K562 (cell line): ENCODE measurements around the gene GNAQ. TPM values are rescaled to one million over a fixed set of nuclear protein-coding genes. Genes with fewer than 3 reads are reported as not detected.

Experiments
- ATAC-seq: fragments of 200-7000 bp; cut with Tn5 transposase; 3 replicates; pipeline ENCODE4 v1.9.1; 2020; ENCODE audit warnings: moderate library complexity
- BruUV-seq: library from RNA; stranded (reverse); fragments of 400-500 nt; replicated peaks from 2 replicates; lab custom pipeline; 2021; lab: Mats Ljungman, UMichigan
- CTCF ChIA-PET: fragments of 300-600 bp; formaldehyde crosslinking; extraction: SDS; loops from one replicate; lab custom pipeline; 2021; ENCODE audit warnings: low intra/inter-chr PET ratio; lab: Yijun Ruan, JAX
- POLR2A ChIA-PET: fragments of 300-600, 350-650 bp; sonication (Branson Sonifier 250); formaldehyde crosslinking; extraction: SDS; loops from one replicate; lab custom pipeline; 2021; ENCODE audit warnings: antibody characterized with exemption, inconsistent platforms; lab: Yijun Ruan, JAX
- DNase-seq, 4 experiments: peaks; one replicate each; pipeline versions ENCODE4 v3.0.0 to v3.0.0-alpha.2; 2011 to 2018; ENCODE audit warnings: low spot score in 3 of 4, mixed read lengths in 3 of 4; ENCODE audit errors: extremely low read depth in 1 of 4
- FAIRE-seq: peaks from 2 replicates; lab custom pipeline; 2011; peaks lifted over from hg19 to GRCh38; lab: Jason Lieb, UNC
- H2AFZ ChIP-seq: 2 replicates; pipeline ENCODE4 v1.6.0; 2011; ENCODE audit warnings: low read depth, low read length, control low read depth, inconsistent platforms
- H3K27ac ChIP-seq: fragments of 200-600 bp; 3 replicates; pipeline ENCODE4 v1.8.0; 2011; ENCODE audit warnings: low read depth, mild to moderate bottlenecking, control low read depth, inconsistent platforms, low read length, moderate library complexity, mixed read lengths; ENCODE audit errors: extremely low read depth
- H3K27me3 ChIP-seq, 2 experiments: fragments of 300-600 bp in 1 of 2; 2 replicates in 1 of 2; 3 replicates in 1 of 2; pipeline versions ENCODE4 v1.6.0 to v1.8.0; 2011; ENCODE audit warnings: inconsistent platforms in 2 of 2, low read length in 2 of 2, mild to moderate bottlenecking in 1 of 2, mixed read lengths in 1 of 2, moderate library complexity in 1 of 2; ENCODE audit not compliant: control insufficient read depth in 2 of 2, insufficient read depth in 2 of 2
- H3K36me3 ChIP-seq: fragments of 300-600 bp; 3 replicates; pipeline ENCODE4 v1.8.0; 2011; ENCODE audit warnings: mild to moderate bottlenecking, low read length, inconsistent platforms; ENCODE audit not compliant: control insufficient read depth, insufficient read depth
- H3K4me1 ChIP-seq, 2 experiments: fragments of 200-600 bp in 1 of 2; replicated peaks in 1 of 2; 2 replicates in 1 of 2; 3 replicates in 1 of 2; pipeline versions ENCODE4 v1.5.1 to v1.8.0; 2011; ENCODE audit warnings: inconsistent platforms in 2 of 2, low read length in 2 of 2, mild to moderate bottlenecking in 1 of 2, mixed read lengths in 1 of 2, moderate library complexity in 1 of 2; ENCODE audit not compliant: control insufficient read depth in 2 of 2, insufficient read depth in 2 of 2
- H3K4me2 ChIP-seq: 2 replicates; pipeline ENCODE4 v1.6.1; 2011; ENCODE audit warnings: low read length, control low read depth, inconsistent platforms, mixed read lengths; ENCODE audit not compliant: insufficient read depth
- H3K4me3 ChIP-seq: fragments of 200-600 bp; sonication (generic), shearing (Covaris generic); 2 replicates; pipeline ENCODE4 v1.5.1; 2016; ENCODE audit warnings: control low read depth, inconsistent platforms
- H3K79me2 ChIP-seq: fragments of 200-600 bp; 3 replicates; pipeline ENCODE4 v1.8.0; 2011; ENCODE audit warnings: low read length, inconsistent platforms; ENCODE audit not compliant: control insufficient read depth, insufficient read depth
- H3K9ac ChIP-seq, 2 experiments: 2 replicates each; pipeline versions ENCODE4 v1.6.0 to v1.6.1; 2011; ENCODE audit warnings: low read depth in 2 of 2, low read length in 2 of 2, control low read depth in 1 of 2, inconsistent platforms in 1 of 2, mild to moderate bottlenecking in 1 of 2, mixed read lengths in 1 of 2; ENCODE audit not compliant: insufficient read depth in 1 of 2
- H3K9me1 ChIP-seq: one replicate; pipeline ENCODE4 v1.6.0; 2011; ENCODE audit warnings: inconsistent platforms, mild to moderate bottlenecking, low read length, moderate library complexity; ENCODE audit not compliant: control insufficient read depth, insufficient read depth
- H3K9me3 ChIP-seq: replicated peaks from 2 replicates; pipeline ENCODE4 v1.5.1; 2011; ENCODE audit warnings: low read depth, low read length, inconsistent platforms; ENCODE audit not compliant: control insufficient read depth, insufficient read depth
- H4K20me1 ChIP-seq: replicated peaks from 2 replicates; pipeline ENCODE4 v1.6.1; 2011; ENCODE audit warnings: low read length, inconsistent platforms, mixed read lengths; ENCODE audit not compliant: control insufficient read depth, insufficient read depth
- ELF1 ChIP-seq: fragments of 200-800 bp; sonication (Bioruptor generic); IDR thresholded peaks from 2 replicates; pipeline ENCODE4 v1.6.1; 2016; ENCODE audit warnings: missing genetic modification characterization, missing compliant biosample characterization
- IRF9 ChIP-seq: fragments of 450-650 bp; IDR thresholded peaks from 2 replicates; pipeline ENCODE4 v1.6.1; 2016; ENCODE audit warnings: missing biosample characterization, missing genetic modification characterization
- MTA1 ChIP-seq: fragments of 450-650 bp; IDR thresholded peaks from 2 replicates; pipeline ENCODE4 v1.6.1; 2017; ENCODE audit warnings: borderline replicate concordance
- NR1H2 ChIP-seq: sonication (generic); formaldehyde crosslinking; IDR thresholded peaks from 2 replicates; pipeline ENCODE4 v1.4.0; 2020; ENCODE audit warnings: mild to moderate bottlenecking, missing genetic modification reagents
- PHF8 ChIP-seq: fragments of 200-600 bp; sonication (generic); IDR thresholded peaks from 2 replicates; pipeline ENCODE4 v1.6.1; 2012; ENCODE audit warnings: mixed run types, mild to moderate bottlenecking, inconsistent platforms, low read length, moderate library complexity, borderline replicate concordance
- RBM25 ChIP-seq: fragments of 200-400 bp; formaldehyde crosslinking; IDR thresholded peaks from 2 replicates; pipeline ENCODE4 v1.6.1; 2018; ENCODE audit warnings: low read length, low read depth, moderate library complexity; ENCODE audit not compliant: severe bottlenecking
- ZNF133 ChIP-seq: fragments of 250-450 bp; sonication (Bioruptor Pico); IDR thresholded peaks from 2 replicates; pipeline ENCODE4 v1.4.0; 2020; ENCODE audit warnings: mild to moderate bottlenecking
- ZNF584 ChIP-seq: fragments of 200-800 bp; sonication (Bioruptor generic); IDR thresholded peaks from 2 replicates; pipeline ENCODE4 v1.6.1; 2016; ENCODE audit warnings: low read depth, mild to moderate bottlenecking, missing genetic modification characterization, missing compliant biosample characterization
- ZNF717 ChIP-seq: fragments of 250-450 bp; sonication (Bioruptor Pico); IDR thresholded peaks from 2 replicates; pipeline ENCODE4 v1.5.0; 2021
- WGBS: fragments of 100-300 bp; shearing (Covaris generic); methylation state at CpG from one replicate; pipeline ENCODE4 v1.1.6; 2016; ENCODE audit warnings: low coverage, mixed read lengths; ENCODE audit not compliant: insufficient coverage; ENCODE audit errors: missing lambda C conversion rate; 5-methylcytosine and 5-hydroxymethylcytosine counted together
- in situ Hi-C: fragments of 300-500 bp; cut with MboI; formaldehyde crosslinking; loops from 4 replicates; pipeline ENCODE4 v1.15.0; 2018; ENCODE audit warnings: inconsistent platforms, mixed read lengths
- intact Hi-C: fragments of 100-400 bp; cut with micrococcal nuclease; formaldehyde crosslinking; loops from 2 replicates; pipeline ENCODE4 v1.14.2; 2022
- polyA plus RNA-seq, 8 experiments: library from polyadenylated mRNA; depleted of rRNA in 4 of 8; stranded (reverse) in 5 of 8; unstranded in 3 of 8; fragments of >200 nt; fragmentation: Nextera tagmentation in 2 of 8; fragmentation: Illumina TruSeq in 1 of 8; extraction: Ambion mirVana in 2 of 8; extraction: Trizol in 1 of 8; gene quantifications; 2 replicates each; pipeline versions ENCODE4 v1.2.1 to v1.2.3, GENCODE V29; 2011 to 2014; ENCODE audit warnings: inconsistent platforms in 1 of 8, missing spikeins in 1 of 8
- total RNA-seq, 7 experiments: library from RNA; depleted of rRNA in 6 of 7; stranded (reverse); fragments of >200 nt in 6 of 7; fragmentation: Illumina TruSeq in 2 of 7; extraction: Trizol in 2 of 7; gene quantifications; 2 replicates each; pipeline versions ENCODE4 v1.2.1 to v1.2.3, GENCODE V29; 2011 to 2021; ENCODE audit warnings: low replicate concordance in 1 of 7
- TF ChIP-seq, protein P1 (sequence below): fragments of 250-450 bp; sonication (Bioruptor Pico); IDR thresholded peaks from 2 replicates; pipeline ENCODE4 v1.4.0; 2020

Gene GNAQ
- total and polyA plus RNA-seq, 9 of the 15 experiments (the other 6 are each of a cell fraction or from before 2014, with no cell fraction given) = 4.8 to 27.9 (median 17.5) TPM

DNA sequence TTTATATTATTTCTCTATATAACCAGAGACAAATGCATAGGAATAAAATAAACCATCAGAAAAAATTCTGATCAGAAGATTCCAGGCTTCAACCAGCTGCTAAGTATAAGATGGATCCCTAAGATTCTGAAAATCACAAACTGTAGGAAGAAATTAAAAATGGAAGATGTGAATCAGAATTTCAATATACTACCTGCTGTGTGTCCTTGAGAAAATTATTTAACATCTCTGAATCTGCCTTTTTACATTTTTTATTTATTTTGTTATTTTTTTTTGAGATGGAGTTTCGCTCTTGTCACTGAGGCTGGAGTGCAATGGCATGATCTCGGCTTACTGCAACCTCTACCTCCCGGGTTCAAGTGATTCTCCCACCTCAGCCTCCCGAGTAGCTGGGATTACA is 187.2 kb downstream of the GNAQ start:
- POLR2A ChIA-PET = no interaction called here
- Histone ChIP-seq H3K9me1 (no peaks in the 10 kb centered on the region), H3K36me3 (no peaks in the 10 kb centered on the region), H4K20me1 (no peaks in the 10 kb centered on the region), H3K9ac (no peak overlapping the region), H3K4me2 (no peak overlapping the region), H3K79me2 (peaks cover 28% of the 10 kb centered on the region), H2AFZ (no peak overlapping the region), H3K27ac (no peak overlapping the region), H3K4me1 (peaks cover 0 to 10% of the 10 kb centered on the region in 2 experiments; a peak in 3 of 5 replicates)
- CTCF ChIA-PET = no interaction called here
- FAIRE-seq (no peak), ATAC-seq (no peak), DNase-seq (no peak)
- no TSS peak for BruUV-seq
- TF ChIP-seq RBM25 (peak; percentile 92), MTA1 (no peak)
- TF ChIP-seq, all 486 proteins: peak for 1
- Histone ChIP-seq H3K27me3 (no peaks in the 10 kb centered on the region), H3K4me3 (no peak overlapping the region), H3K9me3 (no peaks in the 10 kb centered on the region)
- WGBS = 100% methylated on average over 3 of the region's 4 CpGs
- in situ Hi-C loops (no loop called here), intact Hi-C loops (no loop called here)

DNA sequence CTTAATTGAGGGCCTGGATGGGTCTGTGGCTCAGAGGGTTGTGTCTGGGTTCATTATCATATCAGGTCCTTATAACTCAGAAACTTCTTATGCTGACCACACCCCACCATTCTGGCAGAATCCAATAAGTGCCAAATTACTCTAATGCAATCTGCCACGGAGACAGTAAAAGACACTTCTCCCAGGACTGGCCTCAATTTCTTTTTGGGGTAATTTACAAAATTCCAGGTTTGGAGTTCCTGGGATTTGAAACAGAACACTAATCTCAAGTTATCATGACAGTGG is 187.8 kb downstream of the GNAQ start:
- H4K20me1 ChIP-seq = no peaks in the 10 kb centered on the region
- ChIA-PET POLR2A (no interaction called here), CTCF (no interaction called here)
- TF ChIP-seq ZNF133 (no peak), ELF1 (tag) (no peak), NR1H2 (CRISPR knock-in tag) (no peak), PHF8 (no peak), ZNF584 (CRISPR knock-in tag) (no peak), IRF9 (tag) (no peak), ZNF717 (CRISPR knock-in tag) (no peak)
- TF ChIP-seq, protein P1, sequence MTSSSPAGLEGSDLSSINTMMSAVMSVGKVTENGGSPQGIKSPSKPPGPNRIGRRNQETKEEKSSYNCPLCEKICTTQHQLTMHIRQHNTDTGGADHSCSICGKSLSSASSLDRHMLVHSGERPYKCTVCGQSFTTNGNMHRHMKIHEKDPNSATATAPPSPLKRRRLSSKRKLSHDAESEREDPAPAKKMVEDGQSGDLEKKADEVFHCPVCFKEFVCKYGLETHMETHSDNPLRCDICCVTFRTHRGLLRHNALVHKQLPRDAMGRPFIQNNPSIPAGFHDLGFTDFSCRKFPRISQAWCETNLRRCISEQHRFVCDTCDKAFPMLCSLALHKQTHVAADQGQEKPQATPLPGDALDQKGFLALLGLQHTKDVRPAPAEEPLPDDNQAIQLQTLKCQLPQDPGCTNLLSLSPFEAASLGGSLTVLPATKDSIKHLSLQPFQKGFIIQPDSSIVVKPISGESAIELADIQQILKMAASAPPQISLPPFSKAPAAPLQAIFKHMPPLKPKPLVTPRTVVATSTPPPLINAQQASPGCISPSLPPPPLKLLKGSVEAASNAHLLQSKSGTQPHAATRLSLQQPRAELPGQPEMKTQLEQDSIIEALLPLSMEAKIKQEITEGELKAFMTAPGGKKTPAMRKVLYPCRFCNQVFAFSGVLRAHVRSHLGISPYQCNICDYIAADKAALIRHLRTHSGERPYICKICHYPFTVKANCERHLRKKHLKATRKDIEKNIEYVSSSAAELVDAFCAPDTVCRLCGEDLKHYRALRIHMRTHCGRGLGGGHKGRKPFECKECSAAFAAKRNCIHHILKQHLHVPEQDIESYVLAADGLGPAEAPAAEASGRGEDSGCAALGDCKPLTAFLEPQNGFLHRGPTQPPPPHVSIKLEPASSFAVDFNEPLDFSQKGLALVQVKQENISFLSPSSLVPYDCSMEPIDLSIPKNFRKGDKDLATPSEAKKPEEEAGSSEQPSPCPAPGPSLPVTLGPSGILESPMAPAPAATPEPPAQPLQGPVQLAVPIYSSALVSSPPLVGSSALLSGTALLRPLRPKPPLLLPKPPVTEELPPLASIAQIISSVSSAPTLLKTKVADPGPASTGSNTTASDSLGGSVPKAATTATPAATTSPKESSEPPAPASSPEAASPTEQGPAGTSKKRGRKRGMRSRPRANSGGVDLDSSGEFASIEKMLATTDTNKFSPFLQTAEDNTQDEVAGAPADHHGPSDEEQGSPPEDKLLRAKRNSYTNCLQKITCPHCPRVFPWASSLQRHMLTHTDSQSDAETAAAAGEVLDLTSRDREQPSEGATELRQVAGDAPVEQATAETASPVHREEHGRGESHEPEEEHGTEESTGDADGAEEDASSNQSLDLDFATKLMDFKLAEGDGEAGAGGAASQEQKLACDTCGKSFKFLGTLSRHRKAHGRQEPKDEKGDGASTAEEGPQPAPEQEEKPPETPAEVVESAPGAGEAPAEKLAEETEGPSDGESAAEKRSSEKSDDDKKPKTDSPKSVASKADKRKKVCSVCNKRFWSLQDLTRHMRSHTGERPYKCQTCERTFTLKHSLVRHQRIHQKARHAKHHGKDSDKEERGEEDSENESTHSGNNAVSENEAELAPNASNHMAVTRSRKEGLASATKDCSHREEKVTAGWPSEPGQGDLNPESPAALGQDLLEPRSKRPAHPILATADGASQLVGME (CRISPR knock-in tag) = no peak

More for the DNA sequence above, 187.8 kb downstream of the GNAQ start:
- in situ Hi-C loops = no loop called here
- H3K4me1 ChIP-seq = peaks cover 0 to 10% of the 10 kb centered on the region in 2 experiments; a peak in 3 of 5 replicates
- no peak overlapping the region for H3K4me3 ChIP-seq
- H3K9me1 ChIP-seq = no peaks in the 10 kb centered on the region
- H3K9me3 ChIP-seq = no peaks in the 10 kb centered on the region
- H3K27me3 ChIP-seq = no peaks in the 10 kb centered on the region
- peaks cover 29% of the 10 kb centered on the region for H3K79me2 ChIP-seq
- DNase-seq = peak in 1 of 4 experiments; percentile 5
- BruUV-seq = no TSS peak
- H2AFZ ChIP-seq = no peak overlapping the region
- no peak overlapping the region for H3K9ac ChIP-seq
- intact Hi-C loops = no loop called here
- H3K36me3 ChIP-seq = no peaks in the 10 kb centered on the region
- WGBS = 35% methylated on average over 1 of the region's 1 CpG
- no peak overlapping the region for H3K4me2 ChIP-seq
- ATAC-seq = no peak
- H3K27ac ChIP-seq = no peak overlapping the region
- no peak for FAIRE-seq
